HG03097 (cell line): ENCODE results near the gene RIBC2.
"Not testable (repeated sequence)": the region's sequence is repeated elsewhere in the genome, so short reads cannot be mapped to it uniquely, and the experiment has no call there.

Experiments used
- ATAC-seq: cut with Tn5 transposase; IDR thresholded peaks from one replicate; pipeline ENCODE4 v1.9.1; 2021; ENCODE audit not compliant: unreplicated experiment, low FRiP score

Gene RIBC2, protein sequence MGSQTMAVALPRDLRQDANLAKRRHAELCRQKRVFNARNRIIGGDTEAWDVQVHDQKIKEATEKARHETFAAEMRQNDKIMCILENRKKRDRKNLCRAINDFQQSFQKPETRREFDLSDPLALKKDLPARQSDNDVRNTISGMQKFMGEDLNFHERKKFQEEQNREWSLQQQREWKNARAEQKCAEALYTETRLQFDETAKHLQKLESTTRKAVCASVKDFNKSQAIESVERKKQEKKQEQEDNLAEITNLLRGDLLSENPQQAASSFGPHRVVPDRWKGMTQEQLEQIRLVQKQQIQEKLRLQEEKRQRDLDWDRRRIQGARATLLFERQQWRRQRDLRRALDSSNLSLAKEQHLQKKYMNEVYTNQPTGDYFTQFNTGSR

DNA sequence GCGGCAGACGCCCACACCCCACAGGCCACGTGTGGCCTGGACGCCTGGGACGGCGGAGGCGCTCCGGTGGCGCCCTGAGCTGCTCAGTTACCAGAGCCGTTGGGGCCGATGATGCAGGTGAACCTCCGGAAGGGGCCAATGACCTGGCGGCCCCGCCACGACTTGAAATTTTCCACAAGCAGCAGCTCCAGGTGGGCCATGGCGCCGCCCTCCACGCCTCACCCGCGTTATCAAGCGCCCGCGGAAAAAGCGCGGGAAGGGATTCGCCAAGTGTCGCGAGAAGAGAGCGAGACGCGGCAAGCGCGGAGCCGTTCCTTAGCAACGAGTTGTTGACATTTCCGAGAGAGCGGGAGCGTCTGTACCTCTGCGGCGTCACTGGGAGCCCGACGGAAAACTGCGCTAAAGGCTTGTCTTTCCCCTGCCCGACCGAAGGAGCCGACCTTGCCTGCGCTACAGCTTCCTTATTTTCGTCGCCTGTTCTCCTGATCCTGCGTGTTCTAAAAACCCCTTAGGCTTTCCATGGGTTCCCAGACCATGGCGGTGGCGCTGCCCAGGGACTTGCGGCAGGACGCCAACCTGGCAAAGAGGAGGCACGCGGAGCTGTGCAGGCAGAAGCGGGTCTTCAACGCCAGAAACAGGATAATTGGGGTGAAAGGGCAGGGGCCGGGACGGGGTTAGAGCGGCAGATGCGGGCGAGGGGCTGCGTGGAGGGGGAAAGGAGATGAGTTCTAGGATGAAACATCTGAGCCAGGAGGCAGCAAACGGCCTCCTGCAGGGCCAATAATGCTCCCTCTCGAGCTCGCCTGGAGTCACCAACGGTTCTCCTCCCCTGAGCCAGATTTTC, at the start of gene RIBC2, which contains the start of gene SMC1B:
TSS of gene RIBC2 (plus strand) at position 326 of the 844 bp plus-strand sequence. CDS start at position 520, 194 bp downstream.
TSS of gene SMC1B (minus strand) at position 232 of the 844 bp plus-strand sequence. CDS start at position 200, 32 bp downstream.
- no peak for ATAC-seq

DNA sequence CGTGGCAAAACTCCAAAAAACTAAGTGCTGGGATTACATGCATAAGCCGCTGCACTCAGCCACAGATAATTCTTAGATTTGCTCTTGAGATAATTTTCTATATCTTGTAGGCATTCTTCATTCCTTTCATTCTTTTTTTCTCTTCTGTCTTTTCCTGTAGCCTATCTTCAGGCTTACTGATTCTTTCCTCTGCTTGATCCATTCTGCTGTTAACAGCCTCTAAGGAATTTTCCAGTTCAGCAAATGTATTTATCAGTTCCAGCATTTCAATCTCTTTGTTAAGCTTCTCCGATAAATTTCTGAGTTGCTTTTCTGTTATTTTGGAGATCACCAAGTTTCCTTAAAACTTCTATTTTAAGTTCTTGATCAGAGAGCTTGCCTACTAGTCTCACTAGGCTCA, 46.8 kb upstream of the RIBC2 start:
- ATAC-seq = no peak

DNA sequence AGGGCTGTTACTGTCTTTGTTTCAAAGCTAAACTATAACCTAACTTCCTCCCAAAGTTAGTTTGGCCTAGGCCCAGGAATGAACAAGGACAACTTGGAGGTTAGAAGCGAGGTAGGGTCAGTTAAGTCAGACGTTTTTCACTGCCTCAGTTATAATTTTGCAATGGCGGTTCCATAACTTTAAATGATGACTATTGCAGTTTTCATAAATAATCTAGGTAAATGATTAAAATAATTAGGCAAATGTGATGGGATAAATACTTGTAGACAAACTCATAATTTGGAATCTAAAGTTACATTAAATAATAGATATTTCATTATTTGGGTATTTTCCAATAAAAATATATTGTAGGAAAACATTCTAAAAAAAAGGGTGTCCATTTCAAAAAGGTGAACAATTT, 39.9 kb upstream of the RIBC2 start:
- not testable (repeated sequence) for ATAC-seq

DNA sequence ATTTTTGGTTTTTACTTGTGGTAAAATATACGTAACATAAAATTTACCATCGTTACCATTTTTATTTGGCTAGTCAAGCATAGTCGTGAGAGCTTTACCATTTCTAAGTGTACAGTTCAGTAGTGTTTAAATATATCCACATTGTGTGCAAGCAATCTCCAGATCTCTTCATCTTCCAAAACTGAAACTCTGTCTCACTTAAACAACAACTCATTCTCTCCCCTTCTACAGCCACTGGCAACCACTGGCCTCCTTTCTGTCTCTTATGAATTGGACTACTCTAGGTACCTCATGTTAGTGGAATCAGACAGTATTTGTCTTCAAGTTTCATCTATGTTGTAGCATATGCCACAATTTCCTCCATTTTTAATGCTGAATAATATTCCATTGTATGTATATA, 37.5 kb upstream of the RIBC2 start:
- no peak for ATAC-seq

DNA sequence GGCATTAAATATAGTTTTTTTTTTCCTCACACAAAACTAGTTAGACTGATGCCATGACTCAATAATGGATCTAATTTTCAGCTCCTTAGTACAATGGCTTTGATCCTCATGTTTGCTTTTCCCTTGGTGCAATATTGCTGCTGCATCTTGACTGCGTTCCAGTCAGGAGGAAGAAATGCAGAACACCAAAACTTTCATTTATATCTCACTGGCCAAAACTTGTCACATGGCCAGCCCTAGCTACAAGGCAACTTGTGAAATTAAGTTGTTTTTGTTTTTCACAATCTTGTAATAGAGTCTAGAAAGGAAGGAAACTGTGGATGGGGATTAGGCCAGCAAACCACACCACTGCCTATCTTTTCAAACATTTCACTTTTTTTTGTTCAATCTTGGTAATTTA, 36.8 kb upstream of the RIBC2 start:
- ATAC-seq = no peak

DNA sequence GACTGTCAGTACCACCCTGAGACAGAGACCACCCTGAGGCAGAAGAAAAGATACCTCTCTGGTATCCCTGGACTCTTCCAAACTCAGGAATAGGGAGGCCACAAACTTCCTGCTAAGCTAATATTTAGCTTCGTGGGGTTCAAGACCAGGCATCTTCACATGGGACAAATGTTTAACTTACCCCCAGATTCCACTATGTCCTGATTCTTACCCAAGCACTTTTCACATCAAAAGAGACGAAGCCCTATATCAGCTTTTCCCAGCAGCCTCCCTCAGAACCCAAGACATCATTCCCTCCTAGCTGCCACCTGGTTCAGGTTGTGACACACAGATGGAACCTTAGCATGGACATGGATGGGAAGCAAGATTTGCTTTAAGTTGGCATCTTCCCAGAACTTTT, 32.1 kb upstream of the RIBC2 start:
- no peak for ATAC-seq

DNA sequence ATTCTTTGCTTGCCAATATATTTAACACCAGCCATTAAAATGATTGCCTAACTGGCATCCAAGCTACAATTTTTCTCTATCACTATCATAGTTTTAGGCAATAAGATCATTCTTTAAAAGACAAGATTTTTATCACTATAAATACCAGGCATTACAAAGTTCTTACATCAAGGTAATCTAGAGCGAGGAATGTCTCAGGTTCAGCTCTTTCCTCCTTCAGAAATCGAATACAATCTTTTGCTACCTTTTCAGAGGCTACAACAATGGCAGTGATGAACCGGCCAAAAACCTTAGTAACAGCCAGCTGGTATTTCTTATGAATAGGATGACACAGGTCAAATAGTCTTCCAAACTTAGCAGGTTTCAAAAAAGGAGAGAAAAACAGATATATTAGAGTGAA, 23.9 kb upstream of the RIBC2 start:
- ATAC-seq = no peak

DNA sequence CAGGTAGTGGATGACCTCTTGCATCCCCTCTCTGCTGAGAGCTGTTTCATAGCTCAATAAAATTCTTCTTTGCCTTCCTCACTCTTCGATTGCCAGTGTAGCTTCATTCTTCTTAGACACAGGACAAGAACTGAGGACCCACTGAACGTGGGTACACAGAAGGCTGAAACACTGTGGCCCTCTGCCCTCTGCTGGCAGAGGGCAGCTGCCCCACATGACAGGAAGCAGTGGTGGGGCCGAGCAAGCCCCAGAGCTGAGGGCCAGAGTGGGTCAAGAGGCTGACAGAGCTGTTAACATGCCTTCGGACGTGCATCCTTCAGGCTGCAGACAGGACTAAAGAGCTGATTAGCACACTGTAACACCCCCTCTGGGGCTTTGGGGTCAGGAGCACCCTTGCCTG, 15.7 kb upstream of the RIBC2 start:
- ATAC-seq = no peak

DNA sequence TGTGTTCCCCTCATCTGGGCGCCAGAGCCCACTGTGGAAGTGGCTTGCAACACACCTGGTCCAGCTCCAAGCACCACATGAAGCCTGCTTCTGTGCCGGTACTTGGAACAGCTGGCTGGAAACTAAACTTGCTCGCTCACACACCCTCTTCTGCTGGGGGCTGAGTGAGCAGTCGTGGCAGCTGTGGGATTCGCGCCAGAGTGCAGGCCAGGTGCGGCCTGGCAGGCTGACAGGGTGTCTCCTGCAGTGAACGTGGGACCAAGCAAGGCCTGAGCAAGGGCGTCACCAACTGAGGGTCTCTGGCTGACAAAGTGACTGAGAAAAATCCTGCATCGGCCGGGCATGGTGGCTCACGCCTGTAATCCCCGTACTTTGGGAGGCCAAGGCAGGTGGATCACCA, 15.3 kb upstream of the RIBC2 start:
- ATAC-seq = no peak

DNA sequence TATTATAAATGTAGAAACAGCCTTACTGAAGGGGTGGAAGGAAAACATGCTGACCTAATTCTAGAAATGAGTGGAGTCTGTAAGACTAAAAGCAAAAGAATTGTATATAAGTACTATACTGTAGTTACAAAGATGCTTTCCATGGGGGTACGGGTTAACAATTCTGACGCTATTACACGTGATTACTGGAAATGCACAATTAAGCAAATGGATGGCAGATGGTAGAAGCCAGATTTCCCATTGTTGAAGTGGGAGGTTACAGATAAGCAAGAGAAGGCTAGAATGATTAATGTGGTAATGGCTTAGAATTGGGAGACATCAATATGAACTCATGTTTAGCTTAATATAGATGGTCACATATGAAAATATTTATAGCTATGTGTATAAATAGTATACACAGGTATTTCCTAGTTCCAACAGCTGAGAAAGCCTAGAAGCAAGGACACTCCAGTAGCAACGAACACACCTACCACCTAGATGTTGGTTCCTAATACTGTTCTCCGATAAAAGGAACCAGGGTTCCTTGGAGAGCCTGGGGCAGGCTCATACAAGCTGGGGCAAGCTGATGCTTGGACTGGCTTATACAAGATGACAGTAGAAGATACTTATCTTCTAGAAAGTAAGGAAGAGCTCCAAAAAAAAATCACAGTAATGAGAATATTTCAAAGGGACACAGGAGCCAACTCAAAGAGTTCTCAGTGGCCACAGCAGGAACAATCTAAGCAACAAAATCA, 13.6 kb upstream of the RIBC2 start:
- ATAC-seq = no peak

DNA sequence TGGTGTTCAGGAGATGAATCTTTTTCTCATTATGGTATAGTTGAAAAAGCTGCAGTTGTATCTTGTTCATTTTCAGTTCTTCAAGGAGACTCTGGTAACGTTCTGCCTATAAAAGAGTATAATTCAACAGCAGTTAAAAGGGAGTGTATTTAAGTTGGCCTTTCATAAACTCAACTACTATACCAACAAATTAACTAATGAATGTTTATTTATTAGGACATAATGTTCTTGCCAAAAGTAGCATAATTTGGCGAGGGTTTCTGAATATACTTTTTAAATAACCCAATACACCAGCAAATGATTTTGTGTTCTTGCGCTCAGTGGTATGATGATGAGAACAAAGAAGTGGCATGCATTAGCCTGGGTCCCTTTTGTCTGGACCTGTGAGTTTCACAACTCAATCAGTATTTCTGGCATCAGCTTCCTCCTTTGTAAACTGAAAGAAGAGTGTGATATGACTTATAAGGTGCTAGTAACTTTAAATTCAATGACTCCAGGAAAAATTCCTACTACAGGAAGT, 11.0 kb upstream of the RIBC2 start:
- no peak for ATAC-seq

DNA sequence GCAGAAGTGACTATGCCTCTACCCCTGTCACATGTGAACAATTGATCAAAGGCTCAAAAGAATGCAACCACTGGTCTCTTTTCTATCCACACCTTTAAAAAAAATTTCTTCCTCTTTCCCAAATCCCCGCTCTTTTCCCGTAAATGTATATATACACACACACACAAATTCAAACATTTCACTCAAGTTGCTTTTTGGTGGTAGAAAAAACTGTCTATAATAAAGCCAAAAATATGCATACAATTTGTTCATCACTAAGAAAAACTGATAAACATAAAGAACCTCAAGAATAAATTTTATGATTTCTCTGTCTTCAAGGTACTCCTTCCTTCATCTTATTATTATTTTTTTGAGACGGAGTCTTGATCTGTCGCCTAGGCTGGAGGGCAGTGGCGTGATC, 5.7 kb upstream of the RIBC2 start:
- no peak for ATAC-seq

DNA sequence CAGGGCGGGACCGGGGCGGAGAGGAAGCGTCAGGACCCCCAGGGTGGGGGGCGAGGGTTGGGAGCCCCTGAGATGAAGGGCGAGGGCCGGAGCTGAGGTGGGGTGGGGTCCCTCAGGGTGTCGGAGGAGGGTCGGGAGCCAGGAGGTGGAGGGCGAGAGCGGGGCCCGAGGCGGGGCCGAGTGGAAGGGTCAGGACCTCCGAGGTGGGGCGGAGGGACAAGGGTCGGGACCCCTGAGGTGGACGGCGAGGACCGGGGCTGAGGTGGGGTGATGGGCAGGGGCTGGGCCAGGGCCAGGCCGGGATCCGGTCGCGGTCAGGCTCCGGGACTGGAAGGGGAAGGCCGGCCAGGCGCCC, 503 bp upstream of the RIBC2 start:
- no peak for ATAC-seq

DNA sequence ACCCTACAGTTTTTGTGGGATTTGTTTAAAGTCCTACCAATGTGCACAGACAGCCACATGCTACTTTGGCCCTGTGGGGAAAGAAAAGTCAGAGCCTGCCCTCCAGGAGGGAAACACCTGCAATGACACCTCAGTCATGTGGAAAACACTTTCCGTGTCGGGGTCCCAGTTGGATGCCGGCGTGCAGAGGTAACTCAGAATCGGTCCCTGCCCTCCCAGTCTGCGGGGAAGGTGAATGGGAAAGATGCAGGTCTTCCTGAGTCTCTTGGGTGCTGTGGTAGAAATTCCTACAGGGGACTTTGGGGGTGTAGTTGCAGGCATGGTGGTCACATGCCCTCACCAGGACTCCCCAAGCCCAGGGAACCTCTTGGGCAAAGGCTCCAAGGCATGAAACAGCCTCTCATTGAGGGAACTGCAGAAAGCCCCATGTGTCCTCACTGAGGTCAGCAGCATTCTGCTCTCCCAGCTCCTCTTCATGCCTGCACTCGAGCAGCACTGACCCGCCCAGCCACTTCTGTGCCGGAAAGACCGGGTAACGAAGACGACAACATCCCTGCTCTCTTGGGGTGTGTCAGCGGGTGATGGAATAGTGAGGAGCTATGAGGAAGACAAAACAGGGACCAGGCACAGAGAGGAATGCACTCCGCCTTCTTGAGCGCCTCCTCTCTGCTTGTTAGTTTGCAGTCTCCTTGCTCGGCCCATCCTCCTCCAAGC, 4.7 kb downstream of the RIBC2 start:
- ATAC-seq = no peak

DNA sequence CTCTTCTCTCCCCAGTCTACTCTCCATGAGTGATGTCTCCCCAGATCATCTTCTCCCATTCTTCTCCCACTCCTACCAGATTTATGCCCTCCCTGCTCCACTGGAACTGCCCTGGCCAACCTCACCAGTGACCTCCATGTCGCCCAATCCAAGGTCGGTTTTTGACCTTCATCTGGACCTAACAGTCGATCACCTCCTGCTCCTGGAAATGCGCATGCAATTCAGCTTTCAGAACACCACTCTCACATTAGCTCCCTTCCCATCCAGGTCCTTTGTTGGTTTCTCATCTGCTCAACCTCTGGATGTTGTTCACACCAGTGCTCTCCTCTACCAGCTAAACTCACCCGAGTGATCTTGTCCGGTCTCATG, 5.3 kb downstream of the RIBC2 start:
- ATAC-seq = no peak

DNA sequence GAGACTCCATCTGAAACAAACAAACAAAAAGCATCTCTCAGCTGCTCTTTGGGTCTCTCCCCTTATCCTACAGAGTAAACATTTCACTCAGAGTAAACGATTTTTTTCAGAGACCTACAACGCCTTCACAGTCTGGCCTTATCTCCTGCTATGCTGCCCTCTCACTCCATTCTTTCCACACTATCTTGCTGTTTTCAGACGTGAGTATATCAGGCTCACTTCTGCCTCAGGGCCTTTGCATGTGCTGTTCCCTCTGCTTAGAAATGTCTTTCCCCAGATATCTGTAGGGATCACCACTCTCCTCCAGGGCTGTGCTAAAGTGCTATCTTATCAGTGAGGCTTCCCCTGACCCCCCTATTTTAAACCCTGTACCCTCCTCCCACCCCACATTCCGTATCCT, 6.5 kb downstream of the RIBC2 start:
- no peak for ATAC-seq

DNA sequence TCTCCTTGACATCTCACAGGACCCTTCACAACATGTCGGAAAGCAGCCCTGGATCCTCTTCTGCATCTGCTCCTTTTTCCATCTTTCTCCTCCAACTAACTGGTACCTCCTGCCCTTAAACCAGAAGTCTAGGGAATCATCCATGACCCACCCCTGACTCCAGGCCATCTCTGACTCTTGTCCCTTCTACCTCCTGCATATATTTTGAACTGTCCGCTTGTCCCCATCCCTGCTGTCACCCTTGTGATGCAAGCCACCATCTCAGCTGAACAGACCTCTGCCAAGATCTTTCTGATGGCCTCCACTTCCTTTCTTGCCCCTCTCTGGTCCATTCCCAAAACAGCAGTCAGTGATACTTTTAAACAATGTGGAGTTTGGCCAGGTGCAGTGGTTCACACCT, 7.0 kb downstream of the RIBC2 start:
- ATAC-seq = no peak

DNA sequence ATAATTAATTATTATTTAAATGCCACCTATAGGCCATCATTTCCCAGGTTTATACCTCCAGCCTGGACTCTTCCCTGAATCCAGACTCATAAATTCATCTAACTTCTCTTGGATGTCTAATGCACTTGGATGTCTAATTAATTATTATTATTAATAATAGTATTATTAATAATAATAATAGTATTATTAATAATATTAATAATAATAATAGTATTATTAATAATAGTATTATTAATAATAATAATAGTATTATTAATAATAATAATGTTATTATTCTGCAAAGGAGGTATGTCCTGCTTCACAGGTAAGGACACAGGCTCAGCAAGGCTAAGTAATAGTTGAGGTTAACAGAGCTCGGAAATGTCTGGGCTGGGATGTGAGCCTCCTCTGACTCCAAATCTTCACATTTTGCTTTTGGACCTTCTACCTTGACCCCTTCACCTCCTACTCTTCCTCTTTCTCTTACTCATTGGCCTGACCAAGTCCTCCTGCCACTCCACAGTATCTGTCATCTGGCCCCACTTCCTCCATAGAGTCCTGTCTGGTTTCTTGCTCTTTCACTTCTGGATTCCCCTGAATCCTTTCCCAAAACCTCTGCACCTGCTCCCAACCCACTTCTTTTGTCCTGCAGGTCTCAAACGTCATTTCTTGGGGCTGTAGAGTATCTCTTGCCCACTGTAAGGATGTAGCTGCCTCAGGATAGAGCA, 8.0 kb downstream of the RIBC2 start:
- ATAC-seq = no peak

DNA sequence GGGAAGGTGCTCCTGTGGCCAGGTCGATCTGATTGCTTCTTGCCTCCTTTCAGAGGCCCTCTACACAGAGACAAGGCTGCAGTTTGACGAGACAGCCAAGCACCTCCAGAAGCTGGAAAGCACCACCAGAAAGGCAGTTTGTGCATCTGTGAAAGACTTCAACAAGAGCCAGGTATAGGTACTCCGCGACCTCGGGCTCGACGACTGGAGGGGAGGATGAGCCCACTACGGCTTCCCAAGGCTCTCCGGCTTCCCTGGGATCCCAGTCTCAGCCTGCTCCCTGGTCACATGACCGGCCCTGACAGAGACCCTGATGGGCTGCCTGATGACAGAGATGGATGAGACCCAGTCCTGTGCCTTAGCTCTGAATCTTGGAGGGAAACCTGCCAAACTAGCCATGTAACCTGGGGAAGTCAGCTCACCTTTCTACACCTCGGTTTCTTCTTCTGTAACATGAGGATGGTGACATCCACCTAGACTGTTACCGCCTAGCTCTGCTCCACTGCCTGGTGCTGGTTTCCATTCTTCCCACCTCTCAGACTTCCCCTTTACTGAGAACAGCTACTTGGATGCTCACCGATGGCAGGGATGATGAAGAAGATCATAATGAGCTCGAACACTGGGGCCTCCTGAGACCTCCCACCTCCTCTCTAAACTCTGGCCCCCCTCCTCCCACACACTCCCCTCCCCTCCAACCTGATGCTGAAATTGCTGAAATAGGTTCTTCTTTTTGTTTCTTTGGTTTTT, 8.9 kb downstream of the RIBC2 start:
- no peak for ATAC-seq
